Osteoblast (primary cell): Measurements from ENCODE around the gene CELSR2. TPM values are rescaled to one million over a fixed set of nuclear protein-coding genes. Genes with fewer than 3 reads are reported as not detected.
A peak's percentile ranks its signal among the peaks of the same experiment; 100 is the strongest.

Experiments
- DNase-seq: peaks from one replicate; pipeline ENCODE4 v3.0.0; 2011; ENCODE audit warnings: low spot score, mixed read lengths; ENCODE audit not compliant: insufficient read length; ENCODE audit errors: missing footprints
- H2AFZ ChIP-seq: 2 replicates; pipeline ENCODE4 v1.6.0; 2011; ENCODE audit warnings: mild to moderate bottlenecking, low read length
- H3K27ac ChIP-seq: 2 replicates; pipeline ENCODE4 v1.5.1; 2011; ENCODE audit warnings: mild to moderate bottlenecking, low read depth, low read length, moderate library complexity
- H3K27me3 ChIP-seq: 2 replicates; pipeline ENCODE4 v1.6.0; 2012; ENCODE audit warnings: mild to moderate bottlenecking, control low read depth, inconsistent platforms, low read length, moderate library complexity; ENCODE audit not compliant: insufficient read depth
- H3K36me3 ChIP-seq: 2 replicates; pipeline ENCODE4 v1.5.1; 2011; ENCODE audit warnings: mild to moderate bottlenecking, low read length, control low read depth, moderate library complexity; ENCODE audit not compliant: insufficient read depth
- H3K4me1 ChIP-seq: 2 replicates; pipeline ENCODE4 v1.5.1; 2011; ENCODE audit warnings: mild to moderate bottlenecking, low read length, control low read depth, moderate library complexity; ENCODE audit not compliant: insufficient read depth
- H3K4me2 ChIP-seq: 2 replicates; pipeline ENCODE4 v1.6.0; 2011; ENCODE audit warnings: mild to moderate bottlenecking, low read length; ENCODE audit not compliant: insufficient read depth
- H3K4me3 ChIP-seq: fragments of 200-600 bp; sonication (generic); 3 replicates; pipeline ENCODE4 v1.5.1; 2012; ENCODE audit warnings: mild to moderate bottlenecking, low read length, inconsistent platforms; ENCODE audit not compliant: insufficient read depth
- H3K79me2 ChIP-seq: 2 replicates; pipeline ENCODE4 v1.6.0; 2012; ENCODE audit warnings: mild to moderate bottlenecking, low read length, control low read depth, inconsistent platforms; ENCODE audit not compliant: insufficient read depth
- H3K9me3 ChIP-seq: 2 replicates; pipeline ENCODE4 v1.5.1; 2011; ENCODE audit warnings: low read depth, low read length, control low read depth
- H4K20me1 ChIP-seq: 2 replicates; pipeline ENCODE4 v1.6.0; 2012; ENCODE audit warnings: mild to moderate bottlenecking, low read length, control low read depth; ENCODE audit not compliant: insufficient read depth
- CTCF ChIP-seq: IDR thresholded peaks from 2 replicates; pipeline ENCODE4 v1.5.1; 2011; ENCODE audit warnings: mild to moderate bottlenecking, low read depth, low read length, moderate library complexity; ENCODE audit errors: extremely low read depth
- total RNA-seq: library from RNA; depleted of rRNA; stranded (reverse); fragments of >200 nt; gene quantifications from 2 replicates; pipeline ENCODE4 v1.2.3, GENCODE V29; 2012

CELSR2 gene
- total RNA-seq = 1.4 and 1.5 TPM in 2 replicates

- no peaks in the 10 kb centered on the region for H3K27me3 ChIP-seq
- no peak within 1 kb of the TSS for H3K27ac ChIP-seq
- peak; percentile 99 for DNase-seq
- no peak for TF ChIP-seq CTCF
- no peaks in the 10 kb centered on the region for H3K9me3 ChIP-seq
- H3K36me3 ChIP-seq = no peaks in the 10 kb centered on the region
- H3K4me1 ChIP-seq = peaks cover 13% of the 10 kb centered on the region
- H4K20me1 ChIP-seq = no peaks in the 10 kb centered on the region
- peak within 1 kb of the TSS; percentile 77 for H3K4me2 ChIP-seq
- peak within 1 kb of the TSS; percentile 65 for H3K4me3 ChIP-seq
- no peaks in the 10 kb centered on the region for H3K79me2 ChIP-seq
- H2AFZ ChIP-seq = peak within 1 kb of the TSS; percentile 67
Measured at GRCh38 chr1:109248797-109249629, at the start of gene CELSR2. Gene CELSR2 (plus strand): TSS chr1:109249539. CDS start chr1:109250080, 541 bp downstream.

GRCh38 chr1:109199710-109200109 is 49.6 kb upstream of the CELSR2 start:
- no peaks in the 10 kb centered on the region for H3K9me3 ChIP-seq
- no peak overlapping the region for H3K4me2 ChIP-seq
- no peaks in the 10 kb centered on the region for H3K79me2 ChIP-seq
- H3K4me1 ChIP-seq = peaks cover 26% of the 10 kb centered on the region
- no peak overlapping the region for H2AFZ ChIP-seq
- no peaks in the 10 kb centered on the region for H3K36me3 ChIP-seq
- H3K4me3 ChIP-seq = no peak overlapping the region
- TF ChIP-seq CTCF = no peak
- no peaks in the 10 kb centered on the region for H4K20me1 ChIP-seq
- H3K27ac ChIP-seq = no peak overlapping the region
- DNase-seq = no peak
- H3K27me3 ChIP-seq = no peaks in the 10 kb centered on the region

GRCh38 chr1:109201123-109201703 is 48.1 kb upstream of the CELSR2 start:
- Histone ChIP-seq H4K20me1 (no peaks in the 10 kb centered on the region), H3K4me2 (peak overlapping the region; percentile 53), H3K36me3 (no peaks in the 10 kb centered on the region), H3K79me2 (no peaks in the 10 kb centered on the region), H3K4me1 (peaks cover 26% of the 10 kb centered on the region), H3K27me3 (no peaks in the 10 kb centered on the region), H3K9me3 (no peaks in the 10 kb centered on the region), H2AFZ (no peak overlapping the region), H3K27ac (peak overlapping the region; percentile 21), H3K4me3 (peak overlapping the region; percentile 24)
- DNase-seq = peak; percentile 95
- TF ChIP-seq CTCF = peak; percentile 97

- no peak for DNase-seq
- no peak overlapping the region for H3K4me2 ChIP-seq
- no peak overlapping the region for H3K4me3 ChIP-seq
- no peaks in the 10 kb centered on the region for H4K20me1 ChIP-seq
- H3K79me2 ChIP-seq = no peaks in the 10 kb centered on the region
- H3K27ac ChIP-seq = no peak overlapping the region
- H2AFZ ChIP-seq = no peak overlapping the region
- H3K9me3 ChIP-seq = no peaks in the 10 kb centered on the region
- H3K27me3 ChIP-seq = no peaks in the 10 kb centered on the region
- H3K4me1 ChIP-seq = peaks cover 16% of the 10 kb centered on the region
- TF ChIP-seq CTCF = no peak
- no peaks in the 10 kb centered on the region for H3K36me3 ChIP-seq
Measured at GRCh38 chr1:109204484-109204883, 44.9 kb upstream of the CELSR2 start.
